ENCODE data around the gene KLHL33. TPM values are rescaled to one million over a fixed set of nuclear protein-coding genes. Genes with fewer than 3 reads are reported as not detected.
A peak's percentile ranks its signal among the peaks of the same experiment; 100 is the strongest.

The KLHL33 gene
- total RNA-seq, 1 experiment from 2014 or later: not detected

GRCh38 chr14:20468764-20469241 is 32.8 kb upstream of the KLHL33 start:
- Histone ChIP-seq H3K4me1 (ENCODE audit: insufficient read depth, low read length) (peaks cover 18% of the 10 kb centered on the region), H3K79me2 (ENCODE audit: low read length) (peaks cover 44% of the 10 kb centered on the region), H2AFZ (ENCODE audit: low read length) (peak overlapping the region; percentile 84), H3K9ac (ENCODE audit: low read length) (peak overlapping the region; percentile 91), H3K27me3 (ENCODE audit: low read length) (no peaks in the 10 kb centered on the region), H4K20me1 (ENCODE audit: low read length) (peaks cover 31% of the 10 kb centered on the region), H3K9me3 (ENCODE audit: low read length) (no peaks in the 10 kb centered on the region), H3K4me3 (ENCODE audit: low read length) (peak overlapping the region; percentile 92), H3K27ac (ENCODE audit: low read length) (peak overlapping the region; percentile 80; the same call in 1 of the 2 replicates), H3K36me3 (ENCODE audit: low read depth, low read length) (peaks cover 16% of the 10 kb centered on the region), H3K4me2 (ENCODE audit: low read length) (peak overlapping the region; percentile 97), H3K9me2 (replicated peaks; ENCODE audit: low read length) (no peaks in the 10 kb centered on the region), H3F3A (ENCODE audit: low read length, unreplicated experiment) (no peaks in the 10 kb centered on the region)
- BruUV-seq (replicated peaks): no TSS peak
- no peak for DNase-seq
- ChIA-PET CTCF (no interaction called here), POLR2A (ENCODE audit: unreplicated experiment) (no interaction called here)
- intact Hi-C loops (cut with micrococcal nuclease): loop anchor here (1.0 to 5.0 kb wide), 2 partner anchors 8 to 138 kb away; partner anchors contain the start of gene PIP4P1
- TF ChIP-seq EZH2phosphoT487 (IDR thresholded peaks at IDR 0.05; ENCODE audit: borderline replicate concordance, low read length) (no peak), EZH2 (IDR thresholded peaks at IDR 0.05; ENCODE audit: low read length, unreplicated experiment) (no peak)
- TF ChIP-seq, protein P1, sequence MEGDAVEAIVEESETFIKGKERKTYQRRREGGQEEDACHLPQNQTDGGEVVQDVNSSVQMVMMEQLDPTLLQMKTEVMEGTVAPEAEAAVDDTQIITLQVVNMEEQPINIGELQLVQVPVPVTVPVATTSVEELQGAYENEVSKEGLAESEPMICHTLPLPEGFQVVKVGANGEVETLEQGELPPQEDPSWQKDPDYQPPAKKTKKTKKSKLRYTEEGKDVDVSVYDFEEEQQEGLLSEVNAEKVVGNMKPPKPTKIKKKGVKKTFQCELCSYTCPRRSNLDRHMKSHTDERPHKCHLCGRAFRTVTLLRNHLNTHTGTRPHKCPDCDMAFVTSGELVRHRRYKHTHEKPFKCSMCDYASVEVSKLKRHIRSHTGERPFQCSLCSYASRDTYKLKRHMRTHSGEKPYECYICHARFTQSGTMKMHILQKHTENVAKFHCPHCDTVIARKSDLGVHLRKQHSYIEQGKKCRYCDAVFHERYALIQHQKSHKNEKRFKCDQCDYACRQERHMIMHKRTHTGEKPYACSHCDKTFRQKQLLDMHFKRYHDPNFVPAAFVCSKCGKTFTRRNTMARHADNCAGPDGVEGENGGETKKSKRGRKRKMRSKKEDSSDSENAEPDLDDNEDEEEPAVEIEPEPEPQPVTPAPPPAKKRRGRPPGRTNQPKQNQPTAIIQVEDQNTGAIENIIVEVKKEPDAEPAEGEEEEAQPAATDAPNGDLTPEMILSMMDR (conservative IDR thresholded peaks at IDR 0.05; ENCODE audit: low read depth, low read length): no peak
- no peak for ATAC-seq

GRCh38 chr14:20461225-20462141 is 25.5 kb upstream of the KLHL33 start, which contains the start of gene PIP4P1:
PIP4P1 (minus strand) TSS chr14:20461434; CDS start chr14:20461325, 109 bp downstream.
- TF ChIP-seq, protein P1 (conservative IDR thresholded peaks at IDR 0.05; ENCODE audit: low read depth, low read length): no peak
- TF ChIP-seq EZH2phosphoT487 (IDR thresholded peaks at IDR 0.05; ENCODE audit: borderline replicate concordance, low read length): no peak
- BruUV-seq (replicated peaks): no TSS peak
- ChIA-PET CTCF (interaction anchor here (0.9 to 1.3 kb wide), 4 partner anchors 9 to 152 kb away, joined by 3 to 7 read pairs (median 4); no protein-coding TSS in a partner anchor), POLR2A (ENCODE audit: unreplicated experiment) (interaction anchor here (0.5 to 1.2 kb wide), 7 partner anchors 8 to 876 kb away, joined by 3 to 37 read pairs (median 4); partner anchors contain the start of gene PARP2)
- Histone ChIP-seq H3K4me2 (ENCODE audit: low read length) (peak within 1 kb of the TSS; percentile 91), H3K27me3 (ENCODE audit: low read length) (no peaks in the 10 kb centered on the region), H3K9ac (ENCODE audit: low read length) (peak within 1 kb of the TSS; percentile 92), H3K4me1 (ENCODE audit: insufficient read depth, low read length) (peaks cover 17% of the 10 kb centered on the region), H3K36me3 (ENCODE audit: low read depth, low read length) (peaks cover 23% of the 10 kb centered on the region), H4K20me1 (ENCODE audit: low read length) (0 out of 2 replicates have a peak, but pooled peaks cover 2% of the 10 kb centered on the region), H3K9me2 (replicated peaks; ENCODE audit: low read length) (no peaks in the 10 kb centered on the region), H3K79me2 (ENCODE audit: low read length) (peaks cover 40% of the 10 kb centered on the region), H2AFZ (ENCODE audit: low read length) (peak within 1 kb of the TSS; percentile 75), H3K4me3 (ENCODE audit: low read length) (peak within 1 kb of the TSS; percentile 76), H3F3A (ENCODE audit: low read length, unreplicated experiment) (no peaks in the 10 kb centered on the region), H3K9me3 (ENCODE audit: low read length) (no peaks in the 10 kb centered on the region), H3K27ac (ENCODE audit: low read length) (peak within 1 kb of the TSS; percentile 63)
- intact Hi-C loops (cut with micrococcal nuclease): loop anchor here (1.0 to 2.0 kb wide), 2 partner anchors 8 to 221 kb away; partner anchors contain the start of gene PNP
- peak; percentile 95 for ATAC-seq
- DNase-seq: peak; percentile 99
